Esophagus muscularis mucosa (tissue), 4 donors: ENCODE measurements around the gene SNAPC3. TPM values are rescaled to one million over a fixed set of nuclear protein-coding genes. Genes with fewer than 3 reads are reported as not detected.

Experiments
- DNase-seq: peaks from one replicate; pipeline ENCODE4 v3.0.0-alpha.2; 2017; ENCODE audit errors: extremely low spot score
- H3K27ac ChIP-seq, 4 donors: fragments of 200-600 bp; sonication (generic); replicated peaks in 1 of 4; 1 replicate in 3 of 4; 2 replicates in 1 of 4; pipeline ENCODE4 v1.5.1; 2016 to 2019; ENCODE audit warnings: mild to moderate bottlenecking in 1 of 4
- H3K27me3 ChIP-seq, 4 donors: fragments of 200-600 bp; sonication (generic); one replicate each; pipeline versions ENCODE4 v1.5.1 to v1.6.0; 2016 to 2019
- H3K36me3 ChIP-seq, 4 donors: fragments of 200-600 bp; sonication (generic); one replicate each; pipeline ENCODE4 v1.5.1; 2016 to 2019
- H3K4me1 ChIP-seq, 4 donors: fragments of 200-600 bp; sonication (generic); one replicate each; pipeline ENCODE4 v1.5.1; 2016 to 2019
- H3K4me3 ChIP-seq, 4 donors: fragments of 200-600 bp; sonication (generic); 1 replicate in 2 of 4; 2 replicates in 2 of 4; pipeline ENCODE4 v1.5.1; 2016 to 2019; ENCODE audit warnings: mild to moderate bottlenecking in 4 of 4, moderate library complexity in 1 of 4
- H3K9me3 ChIP-seq, 4 donors: fragments of 200-600 bp; sonication (generic); 1 replicate in 3 of 4; 2 replicates in 1 of 4; pipeline ENCODE4 v1.5.1; 2016 to 2019
- EP300 ChIP-seq: sonication (generic); formaldehyde crosslinking; IDR thresholded peaks from one replicate; pipeline ENCODE4 v1.6.1; 2017; ENCODE audit warnings: antibody characterized with exemption
- POLR2A ChIP-seq: fragments of 450-650 bp; IDR thresholded peaks from one replicate; pipeline ENCODE4 v1.6.1; 2017; ENCODE audit warnings: antibody characterized with exemption, moderate library complexity, mild to moderate bottlenecking, low read depth
- POLR2AphosphoS5 ChIP-seq, 2 donors: sonication (generic); formaldehyde crosslinking; IDR thresholded peaks; one replicate each; pipeline ENCODE4 v1.6.1; 2017; ENCODE audit warnings: antibody characterized with exemption in 2 of 2
- WGBS: methylation state at CpG from one replicate; pipeline ENCODE4 v1.1.5; 2018; 5-methylcytosine and 5-hydroxymethylcytosine counted together
- intact Hi-C: fragments of 100-400 bp; cut with DNase I; formaldehyde crosslinking; loops from one replicate; pipeline ENCODE4 v1.15.1; 2023
- total RNA-seq, 4 donors: library from RNA; depleted of rRNA; stranded (reverse); fragments of >200 nt; gene quantifications; one replicate each; pipeline versions ENCODE4 v1.1.0 to v1.2.1, GENCODE V29; 2016
- TF ChIP-seq, protein P1 (sequence below), 3 experiments: fragments of 200-600 bp in 2 of 3; fragments of 450-650 bp in 1 of 3; sonication (generic) in 2 of 3; IDR thresholded peaks; one replicate each; pipeline ENCODE4 v1.5.1; 2017 to 2019; ENCODE audit warnings: antibody characterized with exemption in 3 of 3, mild to moderate bottlenecking in 2 of 3, moderate library complexity in 1 of 3

Gene SNAPC3
- total RNA-seq, 4 donors from 2014 or later = 26.3 to 38.8 (median 34.6) TPM

- Histone ChIP-seq H3K27ac (no peak overlapping the region), H3K9me3 (no peaks in the 10 kb centered on the region), H3K4me1 (peaks cover 0 to 4% (median 1%) of the 10 kb centered on the region in 4 donors), H3K4me3 (no peak overlapping the region), H3K36me3 (peaks cover 0 to 29% (median 13%) of the 10 kb centered on the region in 4 donors), H3K27me3 (no peaks in the 10 kb centered on the region)
- intact Hi-C loops = no loop called here
- no peak for DNase-seq
- TF ChIP-seq, protein P1, sequence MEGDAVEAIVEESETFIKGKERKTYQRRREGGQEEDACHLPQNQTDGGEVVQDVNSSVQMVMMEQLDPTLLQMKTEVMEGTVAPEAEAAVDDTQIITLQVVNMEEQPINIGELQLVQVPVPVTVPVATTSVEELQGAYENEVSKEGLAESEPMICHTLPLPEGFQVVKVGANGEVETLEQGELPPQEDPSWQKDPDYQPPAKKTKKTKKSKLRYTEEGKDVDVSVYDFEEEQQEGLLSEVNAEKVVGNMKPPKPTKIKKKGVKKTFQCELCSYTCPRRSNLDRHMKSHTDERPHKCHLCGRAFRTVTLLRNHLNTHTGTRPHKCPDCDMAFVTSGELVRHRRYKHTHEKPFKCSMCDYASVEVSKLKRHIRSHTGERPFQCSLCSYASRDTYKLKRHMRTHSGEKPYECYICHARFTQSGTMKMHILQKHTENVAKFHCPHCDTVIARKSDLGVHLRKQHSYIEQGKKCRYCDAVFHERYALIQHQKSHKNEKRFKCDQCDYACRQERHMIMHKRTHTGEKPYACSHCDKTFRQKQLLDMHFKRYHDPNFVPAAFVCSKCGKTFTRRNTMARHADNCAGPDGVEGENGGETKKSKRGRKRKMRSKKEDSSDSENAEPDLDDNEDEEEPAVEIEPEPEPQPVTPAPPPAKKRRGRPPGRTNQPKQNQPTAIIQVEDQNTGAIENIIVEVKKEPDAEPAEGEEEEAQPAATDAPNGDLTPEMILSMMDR (IDR thresholded peaks at IDR 0.05) = no peak
- TF ChIP-seq POLR2A (no peak), POLR2AphosphoS5 (IDR thresholded peaks at IDR 0.05) (no peak), EP300 (no peak)
- WGBS = 96% methylated on average over 1 of the region's 1 CpG
Measured at GRCh38 chr9:15480028-15480427, 57.4 kb downstream of the SNAPC3 start.

- H3K4me1 ChIP-seq = no peaks in the 10 kb centered on the region
- no peak for DNase-seq
- H3K4me3 ChIP-seq = no peak overlapping the region
- peaks cover 0 to 32% (median 12%) of the 10 kb centered on the region in 4 donors for H3K36me3 ChIP-seq
- TF ChIP-seq POLR2A = no peak
- TF ChIP-seq, protein P1 (IDR thresholded peaks at IDR 0.05) = no peak
- no peak for TF ChIP-seq POLR2AphosphoS5 (IDR thresholded peaks at IDR 0.05)
- TF ChIP-seq EP300 = no peak
- whole genome bisulfite sequencing = 94% methylated on average over 1 of the region's 1 CpG
- no peaks in the 10 kb centered on the region for H3K27me3 ChIP-seq
- intact Hi-C loops = no loop called here
- no peaks in the 10 kb centered on the region for H3K9me3 ChIP-seq
- H3K27ac ChIP-seq = no peak overlapping the region
Measured at GRCh38 chr9:15482146-15482545, 59.5 kb downstream of the SNAPC3 start.

DNA sequence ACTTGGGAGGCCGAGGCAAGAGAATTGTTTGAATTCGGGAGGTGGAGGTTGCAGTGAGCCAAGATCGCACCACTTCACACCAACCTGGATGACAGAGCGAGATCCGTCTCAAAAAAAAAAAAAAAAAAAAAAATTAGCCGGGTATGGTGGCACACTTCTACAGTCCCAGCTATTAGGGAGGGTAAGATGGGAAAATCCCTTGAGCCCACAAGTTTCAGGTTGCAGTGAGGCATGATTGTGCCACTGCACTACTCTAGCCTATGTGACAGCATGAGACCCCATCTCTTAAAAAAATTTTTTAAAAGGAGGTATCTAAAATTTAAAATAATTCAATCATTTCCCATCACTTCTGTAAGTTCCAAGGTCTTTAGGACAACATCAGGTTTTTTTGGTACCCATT is 62.1 kb downstream of the SNAPC3 start:
- Histone ChIP-seq H3K4me3 (no peak overlapping the region), H3K27ac (no peak overlapping the region), H3K4me1 (no peaks in the 10 kb centered on the region), H3K36me3 (peaks cover 0 to 47% (median 16%) of the 10 kb centered on the region in 4 donors), H3K9me3 (no peaks in the 10 kb centered on the region), H3K27me3 (no peaks in the 10 kb centered on the region)
- intact Hi-C loops = no loop called here
- TF ChIP-seq EP300 (no peak), POLR2AphosphoS5 (IDR thresholded peaks at IDR 0.05) (no peak), POLR2A (no peak)
- TF ChIP-seq, protein P1 (IDR thresholded peaks at IDR 0.05) = no peak
- no peak for DNase-seq
- WGBS = 97% methylated on average over 6 of the region's 6 CpGs

DNA sequence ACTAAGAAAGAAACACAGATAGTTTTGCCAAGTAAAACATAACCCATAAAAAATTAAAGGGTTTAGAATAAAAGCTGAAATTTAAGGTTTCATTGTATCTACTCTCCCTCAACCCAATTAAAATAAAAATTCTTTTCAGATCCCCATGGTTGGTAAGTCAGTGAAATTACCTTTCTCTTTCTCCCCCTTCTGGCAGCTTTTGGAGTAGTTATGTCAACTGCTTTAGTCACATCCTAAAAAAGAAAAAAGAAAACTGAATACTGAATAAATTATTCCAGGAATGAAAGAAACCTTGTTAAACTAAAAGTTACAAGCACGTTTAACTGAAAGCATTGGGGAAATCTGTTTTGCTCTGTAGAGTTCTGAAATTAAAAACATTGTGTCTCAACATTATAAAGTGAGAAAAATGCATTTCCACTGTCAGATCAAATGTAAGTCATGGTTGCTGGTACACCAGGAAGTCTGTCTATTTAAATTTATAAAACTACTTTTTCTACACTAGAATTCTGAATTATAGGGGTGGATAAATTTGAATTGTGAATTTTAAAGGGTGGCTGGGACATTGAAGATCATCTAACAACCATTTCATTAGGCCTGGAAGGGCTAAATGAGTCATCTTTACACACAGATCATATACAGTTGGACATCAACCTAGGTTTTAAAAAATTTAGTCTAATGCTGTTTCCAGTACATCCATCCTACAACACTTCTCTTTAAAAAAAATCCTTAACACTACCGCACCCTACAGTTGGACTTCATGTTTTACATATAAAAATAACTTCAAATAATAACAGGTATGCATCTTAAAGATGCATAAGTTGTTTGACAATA is 63.4 kb downstream of the SNAPC3 start:
- H3K27me3 ChIP-seq = no peaks in the 10 kb centered on the region
- TF ChIP-seq, protein P1 (IDR thresholded peaks at IDR 0.05) = peak; percentile 30 to 53 (median 32)
- TF ChIP-seq POLR2AphosphoS5 (IDR thresholded peaks at IDR 0.05) (no peak), POLR2A (no peak), EP300 (no peak)
- no peaks in the 10 kb centered on the region for H3K4me1 ChIP-seq
- no peak overlapping the region for H3K4me3 ChIP-seq
- DNase-seq = no peak
- H3K27ac ChIP-seq = no peak overlapping the region
- 57% methylated on average over 2 of the region's 2 CpGs for WGBS
- intact Hi-C loops = no loop called here
- no peaks in the 10 kb centered on the region for H3K9me3 ChIP-seq
- H3K36me3 ChIP-seq = peaks cover 0 to 47% (median 14%) of the 10 kb centered on the region in 4 donors
